Forelimb muscle (tissue), 1 donor: Measurements from ENCODE around the gene PROCR. TPM values are rescaled to one million over a fixed set of nuclear protein-coding genes. Genes with fewer than 3 reads are reported as not detected.
"Not testable (repeated sequence)": the region's sequence is repeated elsewhere in the genome, so short reads cannot be mapped to it uniquely, and the experiment has no call there.

Experiments
- DNase-seq: peaks from one replicate; pipeline ENCODE4 v3.0.0-alpha.2; 2013; ENCODE audit warnings: low read depth
- polyA plus RNA-seq: library from polyadenylated mRNA; unstranded; fragments of 120-200 nt; gene quantifications from one replicate; pipeline ENCODE4 v1.2.1, GENCODE V29; 2013; ENCODE audit not compliant: insufficient read length

PROCR gene
- 35.5 TPM for polyA plus RNA-seq

GRCh38 chr20:35171753-35172433 is at the start of gene PROCR:
Gene PROCR, plus strand, starts transcription at chr20:35172072. Its CDS starts 83 bp downstream, at chr20:35172155.
- peak; percentile 81 for DNase-seq

- DNase-seq: no peak
Observed at GRCh38 chr20:35122756-35123405, 49.0 kb upstream of the PROCR start.

- DNase-seq: no peak
Observed at GRCh38 chr20:35125753-35126152, 46.1 kb upstream of the PROCR start.

GRCh38 chr20:35129647-35130069 is 42.2 kb upstream of the PROCR start:
- DNase-seq: no peak

GRCh38 chr20:35131934-35132333 is 39.9 kb upstream of the PROCR start:
- no peak for DNase-seq

- no peak for DNase-seq
Observed at GRCh38 chr20:35133031-35133430, 38.8 kb upstream of the PROCR start.

- DNase-seq: no peak
Observed at GRCh38 chr20:35133735-35134134, 38.1 kb upstream of the PROCR start.

- DNase-seq: no peak
Observed at GRCh38 chr20:35134472-35134871, 37.4 kb upstream of the PROCR start.

- no peak for DNase-seq
Observed at GRCh38 chr20:35134880-35135279, 37.0 kb upstream of the PROCR start.

GRCh38 chr20:35135867-35136586 is 35.8 kb upstream of the PROCR start:
- no peak for DNase-seq

- DNase-seq: no peak
Observed at GRCh38 chr20:35144694-35145093, 27.2 kb upstream of the PROCR start.

- DNase-seq: no peak
Observed at GRCh38 chr20:35145141-35145564, 26.7 kb upstream of the PROCR start.

GRCh38 chr20:35146299-35146919 is 25.5 kb upstream of the PROCR start:
- no peak for DNase-seq

GRCh38 chr20:35146920-35147574 is 24.8 kb upstream of the PROCR start, which contains the start of gene EDEM2:
Gene EDEM2, minus strand, starts transcription at chr20:35147336. Its CDS starts 78 bp downstream, at chr20:35147258.
- DNase-seq: peak; percentile 93

GRCh38 chr20:35147575-35148071 is 24.2 kb upstream of the PROCR start:
- DNase-seq: not testable (repeated sequence)

- no peak for DNase-seq
Observed at GRCh38 chr20:35150846-35151579, 20.9 kb upstream of the PROCR start.

- peak; percentile 95 for DNase-seq
Observed at GRCh38 chr20:35151736-35152135, 20.1 kb upstream of the PROCR start.

GRCh38 chr20:35155936-35156335 is 15.9 kb upstream of the PROCR start:
- no peak for DNase-seq

- no peak for DNase-seq
Observed at GRCh38 chr20:35156978-35157377, 14.9 kb upstream of the PROCR start.

GRCh38 chr20:35160341-35160740 is 11.5 kb upstream of the PROCR start:
- not testable (repeated sequence) for DNase-seq

GRCh38 chr20:35164531-35164930 is 7.3 kb upstream of the PROCR start:
- not testable (repeated sequence) for DNase-seq
